Stimulated activated naive CD4-positive, alpha-beta T cell (primary cell): ENCODE results near the gene KCNN4.

Experiments
- DNase-seq, 6 experiments: peaks; one replicate each; lab custom pipeline; 2025; lab: John Stamatoyannopoulos, UW

The KCNN4 gene

GRCh38 chr19:43748205-43748594, 32.6 kb downstream of the KCNN4 start:
- no peak for DNase-seq

- no peak for DNase-seq
Observed at GRCh38 chr19:43747557-43748204, 33.1 kb downstream of the KCNN4 start.

- no peak for DNase-seq
Observed at GRCh38 chr19:43743059-43743458, 37.7 kb downstream of the KCNN4 start.

- DNase-seq: no peak
Observed at GRCh38 chr19:43741075-43741825, 39.5 kb downstream of the KCNN4 start.

GRCh38 chr19:43739439-43740235, 41.1 kb downstream of the KCNN4 start:
- DNase-seq: no peak

GRCh38 chr19:43738780-43739211, 42.0 kb downstream of the KCNN4 start:
- no peak for DNase-seq

- DNase-seq: no peak
Observed at GRCh38 chr19:43735957-43736356, 44.8 kb downstream of the KCNN4 start.

- DNase-seq: no peak
Observed at GRCh38 chr19:43735013-43735412, 45.8 kb downstream of the KCNN4 start.

GRCh38 chr19:43731846-43732245, 48.9 kb downstream of the KCNN4 start:
- no peak for DNase-seq

- DNase-seq: no peak
Observed at GRCh38 chr19:43731346-43731745, 49.4 kb downstream of the KCNN4 start.

- DNase-seq: no peak
Observed at GRCh38 chr19:43729919-43730318, 50.9 kb downstream of the KCNN4 start.

GRCh38 chr19:43727593-43727853, 53.2 kb downstream of the KCNN4 start:
- DNase-seq: no peak

- DNase-seq: peak in 1 of 6 experiments; percentile 2
Observed at GRCh38 chr19:43726736-43727592, 53.8 kb downstream of the KCNN4 start.

- no peak for DNase-seq
Observed at GRCh38 chr19:43725468-43725867, 55.3 kb downstream of the KCNN4 start.

GRCh38 chr19:43724896-43725295, 55.9 kb downstream of the KCNN4 start:
- no peak for DNase-seq

GRCh38 chr19:43723588-43723987, 57.2 kb downstream of the KCNN4 start:
- DNase-seq: no peak

- no peak for DNase-seq
Observed at GRCh38 chr19:43721469-43722048, 59.2 kb downstream of the KCNN4 start.

- DNase-seq: no peak
Observed at GRCh38 chr19:43720936-43721335, 59.8 kb downstream of the KCNN4 start.

GRCh38 chr19:43719918-43720317, 60.9 kb downstream of the KCNN4 start:
- DNase-seq: no peak

- no peak for DNase-seq
Observed at GRCh38 chr19:43719378-43719868, 61.4 kb downstream of the KCNN4 start.

GRCh38 chr19:43718627-43719377, 62.0 kb downstream of the KCNN4 start:
- DNase-seq: no peak
